K562 (cell line): ENCODE data around the gene HSPB2. TPM values are rescaled to one million over a fixed set of nuclear protein-coding genes. Genes with fewer than 3 reads are reported as not detected.

ENCODE experiments used
- CC2D1A ChIP-seq: fragments of 450-650 bp; IDR thresholded peaks from 2 replicates; pipeline ENCODE4 v1.6.1; 2017; ENCODE audit warnings: mild to moderate bottlenecking
- FOXM1 ChIP-seq, 2 experiments: fragments of 450-650 bp in 1 of 2; sonication (generic) in 1 of 2; formaldehyde crosslinking in 1 of 2; IDR thresholded peaks; 2 replicates each; pipeline versions ENCODE4 v1.6.1 to v1.9.0; 2017 to 2022; ENCODE audit warnings: low read depth in 2 of 2, mild to moderate bottlenecking in 2 of 2, missing genetic modification reagents in 1 of 2, moderate library complexity in 1 of 2
- HDGF ChIP-seq: fragments of 450-650 bp; IDR thresholded peaks from 2 replicates; pipeline ENCODE4 v1.6.1; 2016
- HNRNPUL1 ChIP-seq: fragments of 200-400 bp; formaldehyde crosslinking; IDR thresholded peaks from 2 replicates; pipeline ENCODE4 v1.6.1; 2017; ENCODE audit warnings: low read length
- NFATC3 ChIP-seq: fragments of 450-650 bp; IDR thresholded peaks from 2 replicates; pipeline ENCODE4 v1.6.1; 2017; ENCODE audit warnings: mild to moderate bottlenecking
- PHB ChIP-seq: fragments of 250-450 bp; sonication (Bioruptor Pico); IDR thresholded peaks from 2 replicates; pipeline ENCODE4 v1.5.0; 2021
- SMARCA5 ChIP-seq: fragments of 450-650 bp; IDR thresholded peaks from 2 replicates; pipeline ENCODE4 v1.6.1; 2016
- TCF3 ChIP-seq: sonication (generic); formaldehyde crosslinking; IDR thresholded peaks from 2 replicates; pipeline ENCODE4 v1.4.0; 2020; ENCODE audit warnings: mild to moderate bottlenecking, missing genetic modification reagents
- polyA plus RNA-seq, 8 experiments: library from polyadenylated mRNA; depleted of rRNA in 4 of 8; stranded (reverse) in 5 of 8; unstranded in 3 of 8; fragments of >200 nt; fragmentation: Nextera tagmentation in 2 of 8; fragmentation: Illumina TruSeq in 1 of 8; extraction: Ambion mirVana in 2 of 8; extraction: Trizol in 1 of 8; gene quantifications; 2 replicates each; pipeline versions ENCODE4 v1.2.1 to v1.2.3, GENCODE V29; 2011 to 2014; ENCODE audit warnings: inconsistent platforms in 1 of 8, missing spikeins in 1 of 8
- total RNA-seq, 7 experiments: library from RNA; depleted of rRNA in 6 of 7; stranded (reverse); fragments of >200 nt in 6 of 7; fragmentation: Illumina TruSeq in 2 of 7; extraction: Trizol in 2 of 7; gene quantifications; 2 replicates each; pipeline versions ENCODE4 v1.2.1 to v1.2.3, GENCODE V29; 2011 to 2021; ENCODE audit warnings: low replicate concordance in 1 of 7
- TF ChIP-seq, protein P1 (sequence below): fragments of 250-450 bp; sonication (Bioruptor Pico); IDR thresholded peaks from 2 replicates; pipeline ENCODE4 v1.5.0; 2021; ENCODE audit warnings: mild to moderate bottlenecking, moderate library complexity
- TF ChIP-seq, protein P2 (sequence below): sonication (generic); IDR thresholded peaks from 2 replicates; pipeline ENCODE4 v1.6.1; 2016
- TF ChIP-seq, protein P3 (sequence below): fragments of 450-650 bp; formaldehyde crosslinking; IDR thresholded peaks from 2 replicates; pipeline ENCODE4 v1.4.0; 2020; ENCODE audit warnings: mild to moderate bottlenecking
- TF ChIP-seq, protein P4 (sequence below): fragments of 250-450 bp; sonication (Bioruptor Pico); IDR thresholded peaks from 2 replicates; pipeline ENCODE4 v1.8.0; 2021; ENCODE audit warnings: moderate library complexity, mild to moderate bottlenecking, inconsistent platforms
- TF ChIP-seq, protein P5 (sequence below): sonication (generic); formaldehyde crosslinking; IDR thresholded peaks from 2 replicates; pipeline ENCODE4 v1.9.0; 2022; ENCODE audit warnings: mild to moderate bottlenecking, missing genetic modification reagents
- TF ChIP-seq, protein P6 (sequence below): fragments of 450-650 bp; IDR thresholded peaks from 2 replicates; pipeline ENCODE4 v1.6.1; 2017; ENCODE audit warnings: antibody characterized with exemption, mild to moderate bottlenecking

The HSPB2 gene
- total and polyA plus RNA-seq, 9 of the 15 experiments (the other 6 are each of a cell fraction or from before 2014, with no cell fraction given): 0.06 to 0.35 (median 0.11) TPM; not detected in 5

DNA sequence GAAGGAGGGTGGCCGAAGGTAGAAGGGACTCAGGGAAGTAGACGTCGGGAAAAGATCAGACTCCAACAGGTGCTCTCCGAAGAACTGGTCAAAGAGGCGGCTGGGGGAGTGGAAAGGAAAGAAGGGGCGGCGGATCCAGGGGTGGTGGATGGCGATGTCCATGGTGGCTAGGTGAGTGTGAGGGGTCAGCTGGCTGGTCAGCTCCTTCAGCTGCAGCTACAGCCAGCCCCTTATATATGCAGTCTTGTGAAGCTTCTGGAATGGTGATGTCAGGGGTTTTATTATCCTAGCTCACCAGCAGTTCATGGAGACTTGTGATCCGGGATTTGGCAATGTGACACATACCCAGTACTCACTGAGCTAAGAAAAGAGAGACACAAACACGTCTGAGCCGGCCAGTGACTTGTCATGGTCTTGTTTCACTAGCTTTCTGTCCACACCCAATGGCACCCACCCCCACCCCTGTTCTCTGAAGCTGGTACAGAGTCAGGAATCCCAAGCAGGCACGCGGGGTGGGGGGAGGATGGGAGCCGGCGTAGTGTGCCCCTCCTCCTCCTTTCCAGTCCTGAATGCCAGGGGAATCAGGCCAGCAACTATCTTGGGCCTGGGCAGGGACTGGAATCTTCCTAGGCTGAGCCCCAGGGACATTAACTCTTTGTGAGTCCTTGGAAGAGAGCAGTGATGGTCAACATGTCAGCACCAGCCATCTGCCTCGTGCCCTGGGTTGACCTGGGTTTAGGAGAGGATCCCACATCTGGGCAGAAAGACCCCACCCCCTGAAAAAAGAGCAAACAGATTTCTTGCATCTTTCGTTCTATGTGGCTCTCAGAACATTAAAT is 752 bp upstream of the HSPB2 start, which contains the start of gene CRYAB (continued):
- TF ChIP-seq, protein P1, sequence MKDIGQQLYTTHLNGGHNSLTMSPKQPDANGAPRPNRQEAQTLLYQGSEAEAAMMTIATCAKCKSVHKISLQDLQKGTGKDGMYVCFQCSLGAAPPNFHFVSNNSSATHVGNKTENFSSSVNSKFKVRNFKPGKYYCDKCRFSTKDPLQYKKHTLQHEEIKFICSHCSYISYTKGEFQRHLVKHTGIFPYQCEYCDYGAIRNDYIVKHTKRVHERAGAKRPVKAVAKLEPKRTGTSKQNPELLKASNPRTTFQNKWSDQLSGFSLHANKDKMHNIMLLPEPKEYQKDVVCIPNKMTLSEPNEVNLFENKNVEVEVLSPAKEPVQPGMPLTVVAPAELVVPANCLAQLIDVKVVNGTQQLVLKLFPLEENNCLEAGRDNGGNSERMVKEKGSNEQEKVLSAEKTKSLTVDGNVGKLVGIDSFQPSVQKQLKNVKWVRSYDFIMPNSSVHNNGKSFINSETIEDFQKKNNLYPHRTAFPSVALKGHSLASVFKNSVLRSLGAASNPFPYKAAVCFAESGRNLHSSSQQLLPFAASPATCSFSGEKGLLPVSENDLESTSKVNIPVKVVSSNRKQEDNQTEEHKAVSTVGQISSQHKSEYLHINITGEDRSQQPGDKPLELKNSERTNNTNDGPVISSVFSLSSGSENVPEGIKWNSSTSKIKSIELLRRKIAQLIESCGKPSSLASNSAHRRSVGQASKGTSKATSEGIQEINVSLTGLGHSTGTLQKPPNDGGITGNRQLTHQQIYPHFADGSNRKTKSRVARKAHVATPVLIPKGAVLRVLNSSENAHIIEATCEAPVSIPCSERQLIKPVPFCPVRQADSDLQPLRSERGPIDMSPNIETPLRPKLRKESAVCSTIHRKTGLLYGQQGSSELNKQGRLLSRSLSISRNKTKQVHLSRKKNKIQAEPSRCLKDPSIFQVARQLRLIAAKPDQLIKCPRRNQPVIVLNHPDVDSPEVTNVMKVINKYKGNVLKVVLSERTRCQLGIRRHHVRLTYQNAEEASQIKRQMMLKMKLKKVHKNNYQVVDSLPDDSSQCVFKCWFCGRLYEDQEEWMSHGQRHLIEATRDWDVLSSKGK (CRISPR knock-in tag): no peak
- TF ChIP-seq SMARCA5 (no peak), CC2D1A (no peak), HDGF (no peak), PHB (no peak), HNRNPUL1 (no peak), FOXM1 (IDR thresholded peaks at IDR 0.05; ENCODE audit: low read depth) (no peak), FOXM1 (CRISPR knock-in tag; IDR thresholded peaks at IDR 0.05; ENCODE audit: low read depth) (0 out of 2 replicates have a peak, but pooled peaks have one; percentile 32), TCF3 (peak; percentile 35; the same call in 1 of the 2 replicates), NFATC3 (no peak)
- TF ChIP-seq, protein P2, sequence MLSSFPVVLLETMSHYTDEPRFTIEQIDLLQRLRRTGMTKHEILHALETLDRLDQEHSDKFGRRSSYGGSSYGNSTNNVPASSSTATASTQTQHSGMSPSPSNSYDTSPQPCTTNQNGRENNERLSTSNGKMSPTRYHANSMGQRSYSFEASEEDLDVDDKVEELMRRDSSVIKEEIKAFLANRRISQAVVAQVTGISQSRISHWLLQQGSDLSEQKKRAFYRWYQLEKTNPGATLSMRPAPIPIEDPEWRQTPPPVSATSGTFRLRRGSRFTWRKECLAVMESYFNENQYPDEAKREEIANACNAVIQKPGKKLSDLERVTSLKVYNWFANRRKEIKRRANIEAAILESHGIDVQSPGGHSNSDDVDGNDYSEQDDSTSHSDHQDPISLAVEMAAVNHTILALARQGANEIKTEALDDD: peak; percentile 18; the same call in 1 of the 2 replicates
- TF ChIP-seq, protein P3, sequence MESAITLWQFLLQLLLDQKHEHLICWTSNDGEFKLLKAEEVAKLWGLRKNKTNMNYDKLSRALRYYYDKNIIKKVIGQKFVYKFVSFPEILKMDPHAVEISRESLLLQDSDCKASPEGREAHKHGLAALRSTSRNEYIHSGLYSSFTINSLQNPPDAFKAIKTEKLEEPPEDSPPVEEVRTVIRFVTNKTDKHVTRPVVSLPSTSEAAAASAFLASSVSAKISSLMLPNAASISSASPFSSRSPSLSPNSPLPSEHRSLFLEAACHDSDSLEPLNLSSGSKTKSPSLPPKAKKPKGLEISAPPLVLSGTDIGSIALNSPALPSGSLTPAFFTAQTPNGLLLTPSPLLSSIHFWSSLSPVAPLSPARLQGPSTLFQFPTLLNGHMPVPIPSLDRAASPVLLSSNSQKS: no peak
- TF ChIP-seq, protein P4, sequence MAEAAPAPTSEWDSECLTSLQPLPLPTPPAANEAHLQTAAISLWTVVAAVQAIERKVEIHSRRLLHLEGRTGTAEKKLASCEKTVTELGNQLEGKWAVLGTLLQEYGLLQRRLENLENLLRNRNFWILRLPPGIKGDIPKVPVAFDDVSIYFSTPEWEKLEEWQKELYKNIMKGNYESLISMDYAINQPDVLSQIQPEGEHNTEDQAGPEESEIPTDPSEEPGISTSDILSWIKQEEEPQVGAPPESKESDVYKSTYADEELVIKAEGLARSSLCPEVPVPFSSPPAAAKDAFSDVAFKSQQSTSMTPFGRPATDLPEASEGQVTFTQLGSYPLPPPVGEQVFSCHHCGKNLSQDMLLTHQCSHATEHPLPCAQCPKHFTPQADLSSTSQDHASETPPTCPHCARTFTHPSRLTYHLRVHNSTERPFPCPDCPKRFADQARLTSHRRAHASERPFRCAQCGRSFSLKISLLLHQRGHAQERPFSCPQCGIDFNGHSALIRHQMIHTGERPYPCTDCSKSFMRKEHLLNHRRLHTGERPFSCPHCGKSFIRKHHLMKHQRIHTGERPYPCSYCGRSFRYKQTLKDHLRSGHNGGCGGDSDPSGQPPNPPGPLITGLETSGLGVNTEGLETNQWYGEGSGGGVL (CRISPR knock-in tag): no peak
- TF ChIP-seq, protein P5, sequence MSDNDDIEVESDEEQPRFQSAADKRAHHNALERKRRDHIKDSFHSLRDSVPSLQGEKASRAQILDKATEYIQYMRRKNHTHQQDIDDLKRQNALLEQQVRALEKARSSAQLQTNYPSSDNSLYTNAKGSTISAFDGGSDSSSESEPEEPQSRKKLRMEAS: 0 out of 2 replicates have a peak, but pooled peaks have one; percentile 29
- TF ChIP-seq, protein P6, sequence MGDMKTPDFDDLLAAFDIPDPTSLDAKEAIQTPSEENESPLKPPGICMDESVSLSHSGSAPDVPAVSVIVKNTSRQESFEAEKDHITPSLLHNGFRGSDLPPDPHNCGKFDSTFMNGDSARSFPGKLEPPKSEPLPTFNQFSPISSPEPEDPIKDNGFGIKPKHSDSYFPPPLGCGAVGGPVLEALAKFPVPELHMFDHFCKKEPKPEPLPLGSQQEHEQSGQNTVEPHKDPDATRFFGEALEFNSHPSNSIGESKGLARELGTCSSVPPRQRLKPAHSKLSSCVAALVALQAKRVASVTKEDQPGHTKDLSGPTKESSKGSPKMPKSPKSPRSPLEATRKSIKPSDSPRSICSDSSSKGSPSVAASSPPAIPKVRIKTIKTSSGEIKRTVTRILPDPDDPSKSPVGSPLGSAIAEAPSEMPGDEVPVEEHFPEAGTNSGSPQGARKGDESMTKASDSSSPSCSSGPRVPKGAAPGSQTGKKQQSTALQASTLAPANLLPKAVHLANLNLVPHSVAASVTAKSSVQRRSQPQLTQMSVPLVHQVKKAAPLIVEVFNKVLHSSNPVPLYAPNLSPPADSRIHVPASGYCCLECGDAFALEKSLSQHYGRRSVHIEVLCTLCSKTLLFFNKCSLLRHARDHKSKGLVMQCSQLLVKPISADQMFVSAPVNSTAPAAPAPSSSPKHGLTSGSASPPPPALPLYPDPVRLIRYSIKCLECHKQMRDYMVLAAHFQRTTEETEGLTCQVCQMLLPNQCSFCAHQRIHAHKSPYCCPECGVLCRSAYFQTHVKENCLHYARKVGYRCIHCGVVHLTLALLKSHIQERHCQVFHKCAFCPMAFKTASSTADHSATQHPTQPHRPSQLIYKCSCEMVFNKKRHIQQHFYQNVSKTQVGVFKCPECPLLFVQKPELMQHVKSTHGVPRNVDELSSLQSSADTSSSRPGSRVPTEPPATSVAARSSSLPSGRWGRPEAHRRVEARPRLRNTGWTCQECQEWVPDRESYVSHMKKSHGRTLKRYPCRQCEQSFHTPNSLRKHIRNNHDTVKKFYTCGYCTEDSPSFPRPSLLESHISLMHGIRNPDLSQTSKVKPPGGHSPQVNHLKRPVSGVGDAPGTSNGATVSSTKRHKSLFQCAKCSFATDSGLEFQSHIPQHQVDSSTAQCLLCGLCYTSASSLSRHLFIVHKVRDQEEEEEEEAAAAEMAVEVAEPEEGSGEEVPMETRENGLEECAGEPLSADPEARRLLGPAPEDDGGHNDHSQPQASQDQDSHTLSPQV: 0 out of 2 replicates have a peak, but pooled peaks have one; percentile 44
